Endothelial cell of umbilical vein (primary cell): ENCODE data around the gene RARA.

Experiments used
- CTCF ChIP-seq, 2 donors: IDR thresholded peaks; 1 replicate in 1 of 2; 2 replicates in 1 of 2; pipeline ENCODE4 v1.5.1; 2011; ENCODE audit warnings: low read length in 2 of 2, mild to moderate bottlenecking in 2 of 2, moderate library complexity in 2 of 2, control low read depth in 1 of 2, inconsistent platforms in 1 of 2, low read depth in 1 of 2; ENCODE audit not compliant: insufficient read depth in 1 of 2; ENCODE audit errors: extremely low read depth in 1 of 2
- EZH2 ChIP-seq: IDR thresholded peaks from 2 replicates; pipeline ENCODE4 v1.6.1; 2012; ENCODE audit warnings: borderline replicate concordance, low read depth, mild to moderate bottlenecking, moderate library complexity, low read length, inconsistent platforms; ENCODE audit not compliant: severe bottlenecking
- MAX ChIP-seq: IDR thresholded peaks from 2 replicates; pipeline ENCODE4 v1.6.1; 2011; ENCODE audit not compliant: insufficient read depth, insufficient read length
- MYC ChIP-seq: IDR thresholded peaks from one replicate; pipeline ENCODE4 v1.6.1; 2011; ENCODE audit warnings: mild to moderate bottlenecking, low read depth, low read length
- POLR2A ChIP-seq: IDR thresholded peaks from 2 replicates; pipeline ENCODE4 v1.6.1; 2012; ENCODE audit warnings: low read depth, mild to moderate bottlenecking, control low read depth, low read length
- POLR2AphosphoS5 ChIP-seq: IDR thresholded peaks from 2 replicates; pipeline ENCODE4 v1.6.1; 2012; ENCODE audit warnings: low read depth, mild to moderate bottlenecking, control low read depth, low read length, moderate library complexity; ENCODE audit not compliant: insufficient read depth

- TF ChIP-seq CTCF (IDR thresholded peaks at IDR 0.05; ENCODE audit: extremely low read depth in 1 of 2, insufficient read depth in 1 of 2, low read depth in 1 of 2, low read length in 2 of 2), result no peak
- TF ChIP-seq POLR2AphosphoS5, result no peak
- no peak for TF ChIP-seq POLR2A
- TF ChIP-seq MAX, result no peak
- no peak for TF ChIP-seq EZH2
- TF ChIP-seq MYC, result no peak
These were observed 27.3 kb upstream of the RARA start for GRCh38 chr17:40281663-40282062.
